ENCODE measurements around the gene CASK. TPM values are rescaled to one million over a fixed set of nuclear protein-coding genes. Genes with fewer than 3 reads are reported as not detected.

The CASK gene
- total RNA-seq, 1 experiment from 2014 or later = 33.5 TPM

- no peak for DNase-seq (ENCODE audit: low spot score)
- Histone ChIP-seq H3K27me3 (replicated peaks; ENCODE audit: insufficient read depth, low read depth, low read length, poor library complexity) (no peaks in the 10 kb centered on the region), H3K27ac (ENCODE audit: low read depth, low read length, poor library complexity, severe bottlenecking) (no peak overlapping the region), H3K4me1 (ENCODE audit: insufficient read depth, low read length, poor library complexity, severe bottlenecking) (no peaks in the 10 kb centered on the region), H3K4me3 (ENCODE audit: low read depth, low read length, poor library complexity, severe bottlenecking) (no peak overlapping the region), H3K36me3 (ENCODE audit: insufficient read depth, low read length, poor library complexity, severe bottlenecking) (no peaks in the 10 kb centered on the region), H3K9me3 (ENCODE audit: low read depth, low read length, poor library complexity, severe bottlenecking) (no peaks in the 10 kb centered on the region)
- ChIA-PET CTCF (no interaction called here), POLR2A (ENCODE audit: low non-redundant PET) (no interaction called here)
- intact Hi-C loops (cut with micrococcal nuclease; ENCODE audit: unreplicated experiment) = no loop called here
- no TSS peak for BruUV-seq (replicated peaks)
- TF ChIP-seq CTCF (conservative IDR thresholded peaks at IDR 0.05; ENCODE audit: low read depth, low read length) (no peak), EZH2 (IDR thresholded peaks at IDR 0.05; ENCODE audit: borderline replicate concordance, low read depth, low read length, poor library complexity, severe bottlenecking) (no peak)
Observed at GRCh38 chrX:41634284-41634683, 289.1 kb downstream of the CASK start.

GRCh38 chrX:41630091-41630490 lies 293.3 kb downstream of the CASK start:
- no peaks in the 10 kb centered on the region for H3K4me1 ChIP-seq (ENCODE audit: insufficient read depth, low read length, poor library complexity, severe bottlenecking)
- H3K9me3 ChIP-seq (ENCODE audit: low read depth, low read length, poor library complexity, severe bottlenecking) = no peaks in the 10 kb centered on the region
- POLR2A ChIA-PET (ENCODE audit: low non-redundant PET) = no interaction called here
- H3K36me3 ChIP-seq (ENCODE audit: insufficient read depth, low read length, poor library complexity, severe bottlenecking) = no peaks in the 10 kb centered on the region
- BruUV-seq (replicated peaks) = no TSS peak
- H3K27me3 ChIP-seq (replicated peaks; ENCODE audit: insufficient read depth, low read depth, low read length, poor library complexity) = no peaks in the 10 kb centered on the region
- CTCF ChIA-PET = no interaction called here
- TF ChIP-seq CTCF (conservative IDR thresholded peaks at IDR 0.05; ENCODE audit: low read depth, low read length) (no peak), EZH2 (IDR thresholded peaks at IDR 0.05; ENCODE audit: borderline replicate concordance, low read depth, low read length, poor library complexity, severe bottlenecking) (no peak)
- H3K4me3 ChIP-seq (ENCODE audit: low read depth, low read length, poor library complexity, severe bottlenecking) = no peak overlapping the region
- intact Hi-C loops (cut with micrococcal nuclease; ENCODE audit: unreplicated experiment) = no loop called here
- no peak overlapping the region for H3K27ac ChIP-seq (ENCODE audit: low read depth, low read length, poor library complexity, severe bottlenecking)
- DNase-seq (ENCODE audit: low spot score) = no peak

GRCh38 chrX:41629539-41629938 lies 293.8 kb downstream of the CASK start:
- ChIA-PET CTCF (no interaction called here), POLR2A (ENCODE audit: low non-redundant PET) (no interaction called here)
- H3K4me1 ChIP-seq (ENCODE audit: insufficient read depth, low read length, poor library complexity, severe bottlenecking) = no peaks in the 10 kb centered on the region
- no peaks in the 10 kb centered on the region for H3K9me3 ChIP-seq (ENCODE audit: low read depth, low read length, poor library complexity, severe bottlenecking)
- no peak overlapping the region for H3K4me3 ChIP-seq (ENCODE audit: low read depth, low read length, poor library complexity, severe bottlenecking)
- no peak overlapping the region for H3K27ac ChIP-seq (ENCODE audit: low read depth, low read length, poor library complexity, severe bottlenecking)
- TF ChIP-seq EZH2 (IDR thresholded peaks at IDR 0.05; ENCODE audit: borderline replicate concordance, low read depth, low read length, poor library complexity, severe bottlenecking) (no peak), CTCF (conservative IDR thresholded peaks at IDR 0.05; ENCODE audit: low read depth, low read length) (no peak)
- intact Hi-C loops (cut with micrococcal nuclease; ENCODE audit: unreplicated experiment) = no loop called here
- BruUV-seq (replicated peaks) = no TSS peak
- H3K27me3 ChIP-seq (replicated peaks; ENCODE audit: insufficient read depth, low read depth, low read length, poor library complexity) = no peaks in the 10 kb centered on the region
- no peak for DNase-seq (ENCODE audit: low spot score)
- no peaks in the 10 kb centered on the region for H3K36me3 ChIP-seq (ENCODE audit: insufficient read depth, low read length, poor library complexity, severe bottlenecking)

Data from A673 (cell line).